UCSD-AML1 (cell line): Measurements from ENCODE around the gene CDH16.
"Not testable (repeated sequence)": the region's sequence is repeated elsewhere in the genome, so short reads cannot be mapped to it uniquely, and the experiment has no call there.

ENCODE experiments used
- DNase-seq: peaks from one replicate; lab custom pipeline; 2025; ENCODE audit not compliant: unreplicated experiment; lab: John Stamatoyannopoulos, UW

CDH16 gene

DNA sequence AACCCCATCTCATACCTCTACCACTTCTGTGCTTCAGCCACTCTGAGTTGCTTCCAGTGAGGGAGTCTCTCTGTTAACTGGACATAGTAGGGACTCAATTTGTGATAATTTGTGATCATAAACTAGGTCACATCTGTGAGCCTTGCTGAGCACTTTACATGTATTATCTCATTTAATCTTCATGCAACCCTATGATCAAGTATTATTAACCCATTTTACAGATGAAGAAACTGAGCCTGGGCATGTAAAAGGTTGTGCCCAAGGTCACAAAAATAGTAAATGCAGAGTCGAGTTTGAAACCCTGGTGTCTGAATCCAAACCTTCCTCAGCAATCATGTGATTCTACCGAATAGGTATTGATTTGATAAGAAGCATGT is 19.8 kb downstream of the CDH16 start:
- no peak for DNase-seq

DNA sequence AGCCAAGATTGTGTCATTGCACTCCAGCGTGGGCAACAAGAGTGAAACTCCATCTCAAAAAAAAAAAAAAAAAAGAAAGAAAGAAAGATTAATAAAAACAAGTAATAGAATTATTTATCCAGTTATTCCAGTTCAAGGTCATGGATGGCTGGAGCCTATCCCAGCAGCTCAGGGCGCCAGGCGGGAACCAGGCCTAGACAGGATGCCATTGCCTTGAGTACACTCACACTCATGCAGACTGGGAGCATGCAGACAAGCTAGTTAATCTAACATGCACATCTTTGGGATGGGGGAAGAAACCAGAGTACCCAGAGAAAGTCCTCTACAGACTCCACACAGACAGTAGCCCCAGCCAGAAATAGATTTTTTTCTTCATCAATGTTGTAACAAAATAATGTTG is 20.5 kb downstream of the CDH16 start:
- DNase-seq, result no peak

GRCh38 chr16:66896682-66897081 is 22.0 kb downstream of the CDH16 start:
- DNase-seq, result not testable (repeated sequence)

DNA sequence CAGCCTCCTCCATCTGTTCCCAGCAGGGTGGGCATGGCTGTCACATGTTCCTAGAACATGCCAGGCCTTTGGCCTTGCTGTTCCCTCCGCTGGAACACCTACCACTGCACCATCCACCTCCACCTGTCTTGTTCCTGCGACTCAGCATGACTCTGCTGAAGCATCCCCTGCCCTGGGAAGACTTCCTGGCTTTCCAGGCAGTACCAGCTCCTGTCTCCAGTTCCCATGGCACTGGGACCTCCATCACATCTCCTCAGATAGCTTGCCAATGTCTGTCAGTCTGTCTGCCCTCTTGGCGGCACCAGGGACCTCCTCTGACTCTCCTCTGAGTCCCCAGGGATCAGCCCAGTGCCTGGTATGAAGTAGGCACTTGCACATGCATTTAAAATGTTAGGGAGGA is 22.7 kb downstream of the CDH16 start:
- no peak for DNase-seq

- DNase-seq, result no peak
Measured at GRCh38 chr16:66895689-66895979, 23.1 kb downstream of the CDH16 start.

- DNase-seq, result peak; percentile 64
Measured at GRCh38 chr16:66894948-66895688, 23.6 kb downstream of the CDH16 start.

GRCh38 chr16:66894055-66894454 is 24.6 kb downstream of the CDH16 start:
- no peak for DNase-seq

GRCh38 chr16:66891797-66892196 is 26.9 kb downstream of the CDH16 start:
- no peak for DNase-seq

DNA sequence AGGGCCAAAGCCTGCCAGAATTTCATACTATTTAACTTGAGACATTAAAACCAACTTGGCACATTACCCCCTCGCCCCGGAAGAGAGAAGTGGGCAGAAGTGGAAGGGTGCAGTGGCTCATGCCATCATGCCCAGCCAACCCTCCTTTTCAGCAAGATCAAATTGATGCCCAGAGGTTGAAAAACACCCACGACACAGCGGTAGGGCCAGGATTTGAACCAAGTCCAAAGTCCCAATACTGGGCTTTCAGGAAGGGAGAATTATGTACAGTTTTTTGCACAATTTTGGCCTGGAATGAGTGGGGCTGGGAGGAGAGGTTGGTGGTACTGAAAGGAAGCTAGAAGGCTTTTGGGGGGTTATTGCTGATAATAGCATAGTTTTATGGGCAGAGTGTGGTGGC is 27.3 kb downstream of the CDH16 start:
- no peak for DNase-seq

GRCh38 chr16:66890799-66891198 is 27.9 kb downstream of the CDH16 start:
- no peak for DNase-seq

DNA sequence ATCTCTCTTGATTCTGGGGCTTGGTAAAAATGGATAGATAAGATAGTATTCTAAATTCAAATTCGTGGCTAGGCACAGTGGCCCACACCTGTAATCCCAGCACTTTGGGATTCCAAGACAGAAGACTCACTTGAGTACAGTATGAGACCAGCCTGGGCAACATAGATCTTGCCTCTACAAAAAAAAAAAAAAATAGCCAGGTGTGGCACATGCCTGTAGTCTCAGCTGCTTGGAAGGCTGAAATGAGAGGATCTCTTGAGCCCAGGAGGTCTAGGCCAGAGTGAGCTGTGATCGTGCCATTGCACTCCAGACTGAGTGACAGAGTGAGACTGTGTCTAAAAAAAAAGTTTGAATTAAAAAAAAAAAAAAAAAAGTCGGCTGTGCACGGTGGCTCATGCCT is 29.1 kb downstream of the CDH16 start:
- no peak for DNase-seq

GRCh38 chr16:66888647-66889615 is 29.8 kb downstream of the CDH16 start:
- DNase-seq, result no peak

GRCh38 chr16:66886914-66887313 is 31.8 kb downstream of the CDH16 start:
- DNase-seq, result no peak

DNA sequence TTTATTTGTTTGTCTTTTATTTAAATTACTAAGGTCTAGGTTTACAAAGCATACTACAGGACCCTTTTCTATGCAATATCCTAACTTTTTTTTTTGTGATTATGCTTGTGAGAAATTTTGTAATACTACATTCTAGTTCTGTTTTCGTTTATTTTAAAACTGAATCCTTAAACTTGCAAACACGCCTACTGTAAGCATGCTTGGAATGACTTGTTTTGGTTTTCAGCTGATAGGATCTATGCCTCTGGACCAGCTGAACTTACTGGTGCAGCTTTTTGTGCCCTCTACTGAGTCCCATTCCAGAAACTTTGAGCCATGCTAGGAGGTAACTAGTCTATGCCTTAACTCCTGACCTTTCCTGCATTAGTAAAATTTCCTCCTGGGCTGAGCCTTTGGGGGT is 32.4 kb downstream of the CDH16 start:
- DNase-seq, result no peak

- no peak for DNase-seq
Measured at GRCh38 chr16:66885491-66885890, 33.2 kb downstream of the CDH16 start.

DNA sequence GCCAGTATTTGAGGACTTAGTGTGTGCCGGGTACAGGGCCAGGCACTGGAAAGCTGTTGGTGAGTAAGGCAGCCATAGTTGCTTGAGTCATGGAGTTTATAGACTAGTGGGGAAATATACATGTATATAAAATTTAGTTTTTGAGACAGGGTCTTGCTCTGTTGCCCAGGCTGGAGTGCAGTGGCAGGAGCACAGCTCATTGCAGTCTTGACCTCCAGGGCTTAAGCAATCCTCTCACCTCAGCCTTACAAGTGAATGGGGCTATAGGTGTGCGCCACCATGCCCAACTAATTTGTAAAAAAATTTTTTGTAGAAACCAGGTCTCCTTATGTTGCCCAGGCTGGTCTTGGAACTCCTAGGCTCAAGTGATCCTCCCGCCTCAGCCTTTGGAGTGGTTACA is 36.0 kb downstream of the CDH16 start:
- no peak for DNase-seq

GRCh38 chr16:66881964-66882508 is 36.6 kb downstream of the CDH16 start:
- DNase-seq, result no peak

GRCh38 chr16:66881560-66881959 is 37.1 kb downstream of the CDH16 start:
- DNase-seq, result no peak

- DNase-seq, result peak; percentile 52
Measured at GRCh38 chr16:66881014-66881417, 37.7 kb downstream of the CDH16 start.

DNA sequence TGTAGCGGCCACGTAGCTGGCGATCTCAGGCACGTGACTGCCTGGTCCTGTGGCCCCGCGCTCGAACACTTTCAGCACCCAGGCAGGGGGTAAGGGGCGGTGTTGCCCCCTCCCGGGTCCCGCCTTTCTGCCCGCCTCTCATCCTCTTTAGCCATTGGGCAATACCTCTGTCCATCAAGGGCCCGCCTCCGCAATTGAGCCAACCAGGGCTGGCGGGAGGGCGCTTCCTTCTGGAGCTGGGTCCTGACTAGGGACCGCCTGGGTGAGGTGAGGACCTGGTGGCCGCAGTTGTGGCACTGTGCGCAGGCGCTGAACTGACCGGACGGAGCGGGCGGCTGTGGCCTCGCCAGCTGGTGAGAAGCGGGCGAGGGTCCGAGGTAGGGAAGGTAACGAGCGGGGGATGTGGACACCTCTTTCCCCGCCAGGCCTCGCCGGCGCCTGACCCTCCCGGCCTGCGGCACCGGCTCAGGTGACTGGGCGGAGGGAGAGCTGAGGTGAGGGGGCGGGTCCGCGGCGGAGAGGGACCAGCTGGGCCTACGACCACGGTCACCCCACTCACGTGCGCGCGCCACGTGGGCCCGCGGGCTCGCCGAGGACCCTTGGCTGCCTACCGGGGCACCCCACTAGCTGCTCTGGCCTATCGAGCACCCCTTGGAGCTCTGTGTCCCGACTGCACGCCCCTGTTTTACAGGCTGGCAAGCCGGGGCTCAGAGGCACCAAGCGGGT is 38.2 kb downstream of the CDH16 start, which contains the start of gene PDP2:
Gene PDP2, plus strand, starts transcription at position 228 of the 726 bp plus-strand sequence. CDS start 3,770 bp downstream, outside the sequence.
- peak; percentile 93 for DNase-seq

GRCh38 chr16:66878067-66878466 is 40.6 kb downstream of the CDH16 start:
- peak; percentile 39 for DNase-seq
